HG02840 (cell line): ENCODE measurements around the gene GID4.

Source experiments
- ATAC-seq: cut with Tn5 transposase; IDR thresholded peaks from one replicate; pipeline ENCODE4 v1.9.1; 2021; ENCODE audit warnings: mild to moderate bottlenecking, moderate library complexity, moderate number of reproducible peaks; ENCODE audit not compliant: unreplicated experiment, low FRiP score

Gene GID4

GRCh38 chr17:18093616-18094408 is 54.6 kb downstream of the GID4 start:
- ATAC-seq = no peak

- no peak for ATAC-seq
Observed at GRCh38 chr17:18094409-18094807, 55.2 kb downstream of the GID4 start.

- ATAC-seq = no peak
Observed at GRCh38 chr17:18099516-18099915, 60.3 kb downstream of the GID4 start.

- no peak for ATAC-seq
Observed at GRCh38 chr17:18100616-18101015, 61.4 kb downstream of the GID4 start.

- no peak for ATAC-seq
Observed at GRCh38 chr17:18101828-18102227, 62.6 kb downstream of the GID4 start.

GRCh38 chr17:18102640-18103039 is 63.4 kb downstream of the GID4 start:
- ATAC-seq = no peak

GRCh38 chr17:18105027-18105426 is 65.8 kb downstream of the GID4 start:
- no peak for ATAC-seq

- ATAC-seq = no peak
Observed at GRCh38 chr17:18105595-18105994, 66.4 kb downstream of the GID4 start.

GRCh38 chr17:18106211-18106610 is 67.0 kb downstream of the GID4 start:
- no peak for ATAC-seq

GRCh38 chr17:18107061-18107790 is 68.0 kb downstream of the GID4 start:
- no peak for ATAC-seq

- ATAC-seq = no peak
Observed at GRCh38 chr17:18107971-18108370, 68.8 kb downstream of the GID4 start.

GRCh38 chr17:18108401-18109312 is 69.4 kb downstream of the GID4 start, which contains the start of gene MYO15A:
Gene MYO15A, plus strand, starts transcription at chr17:18108756. Its CDS starts 10,045 bp downstream, at chr17:18118801.
- ATAC-seq = no peak

- no peak for ATAC-seq
Observed at GRCh38 chr17:18109935-18110485, 70.8 kb downstream of the GID4 start.

- ATAC-seq = no peak
Observed at GRCh38 chr17:18110636-18111145, 71.5 kb downstream of the GID4 start.

GRCh38 chr17:18111330-18111971 is 72.2 kb downstream of the GID4 start:
- no peak for ATAC-seq

GRCh38 chr17:18115517-18115916 is 76.3 kb downstream of the GID4 start:
- ATAC-seq = no peak

- ATAC-seq = no peak
Observed at GRCh38 chr17:18116078-18116477, 76.9 kb downstream of the GID4 start.

- ATAC-seq = no peak
Observed at GRCh38 chr17:18117533-18117932, 78.3 kb downstream of the GID4 start.
